Activated T-cell treated with anti-CD3 and anti-CD28 coated beads, Interleukin-2, amount 50 U/mL, for 48 hours (primary cell): ENCODE data around the gene ZNF469.

Experiments used
- DNase-seq, 2 experiments: peaks; one replicate each; pipeline ENCODE4 v3.0.0-alpha.2; 2020

Gene ZNF469

DNA sequence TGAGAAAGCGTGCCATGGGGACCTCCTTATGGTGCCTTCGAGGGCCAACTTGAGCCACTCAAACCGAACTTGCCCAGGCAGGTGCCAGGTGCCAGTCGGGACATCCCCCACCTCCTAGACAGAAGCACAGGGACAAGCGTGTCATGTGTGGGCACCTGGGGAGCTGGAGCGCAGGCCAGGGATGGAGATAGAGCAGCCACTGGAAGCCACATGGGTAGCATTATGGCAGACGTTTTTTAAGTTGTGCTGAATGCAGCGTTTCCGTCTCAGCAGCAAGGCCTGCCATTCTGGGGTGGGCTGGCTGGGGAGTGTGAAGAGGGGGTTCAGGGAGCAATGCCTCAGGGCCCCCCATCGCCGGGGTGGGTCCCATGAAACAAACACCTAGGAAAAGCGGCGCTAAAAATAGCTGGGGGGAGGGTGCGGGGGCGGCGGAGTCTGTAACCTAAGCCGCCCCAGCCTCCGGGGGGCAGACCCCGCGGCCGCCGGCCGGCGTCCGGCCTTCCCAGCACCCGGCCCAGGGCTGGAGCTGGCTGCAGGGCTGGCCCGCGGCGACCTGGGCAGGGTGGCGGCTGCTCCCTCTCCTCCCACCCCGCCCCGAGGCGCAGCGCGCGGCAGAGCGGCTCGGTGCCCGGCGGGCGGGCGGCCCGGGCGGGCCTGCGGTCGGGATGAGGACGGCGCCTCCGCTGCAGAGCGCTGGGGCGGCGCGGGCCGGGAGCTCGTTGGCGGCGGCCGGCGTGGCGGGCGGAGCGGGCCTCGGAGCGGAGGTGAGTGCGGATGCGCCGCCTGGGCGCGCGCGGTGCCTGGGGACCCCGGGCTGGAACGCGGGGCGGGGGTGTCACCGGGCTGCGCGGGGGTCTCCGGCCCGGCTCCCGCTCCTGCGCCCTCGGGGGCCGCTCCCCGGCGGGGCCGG is at the start of gene ZNF469:
Gene ZNF469 (plus strand): TSS at position 469 of the 910 bp plus-strand sequence. CDS start 44,512 bp downstream, outside the sequence.
- DNase-seq = no peak

DNA sequence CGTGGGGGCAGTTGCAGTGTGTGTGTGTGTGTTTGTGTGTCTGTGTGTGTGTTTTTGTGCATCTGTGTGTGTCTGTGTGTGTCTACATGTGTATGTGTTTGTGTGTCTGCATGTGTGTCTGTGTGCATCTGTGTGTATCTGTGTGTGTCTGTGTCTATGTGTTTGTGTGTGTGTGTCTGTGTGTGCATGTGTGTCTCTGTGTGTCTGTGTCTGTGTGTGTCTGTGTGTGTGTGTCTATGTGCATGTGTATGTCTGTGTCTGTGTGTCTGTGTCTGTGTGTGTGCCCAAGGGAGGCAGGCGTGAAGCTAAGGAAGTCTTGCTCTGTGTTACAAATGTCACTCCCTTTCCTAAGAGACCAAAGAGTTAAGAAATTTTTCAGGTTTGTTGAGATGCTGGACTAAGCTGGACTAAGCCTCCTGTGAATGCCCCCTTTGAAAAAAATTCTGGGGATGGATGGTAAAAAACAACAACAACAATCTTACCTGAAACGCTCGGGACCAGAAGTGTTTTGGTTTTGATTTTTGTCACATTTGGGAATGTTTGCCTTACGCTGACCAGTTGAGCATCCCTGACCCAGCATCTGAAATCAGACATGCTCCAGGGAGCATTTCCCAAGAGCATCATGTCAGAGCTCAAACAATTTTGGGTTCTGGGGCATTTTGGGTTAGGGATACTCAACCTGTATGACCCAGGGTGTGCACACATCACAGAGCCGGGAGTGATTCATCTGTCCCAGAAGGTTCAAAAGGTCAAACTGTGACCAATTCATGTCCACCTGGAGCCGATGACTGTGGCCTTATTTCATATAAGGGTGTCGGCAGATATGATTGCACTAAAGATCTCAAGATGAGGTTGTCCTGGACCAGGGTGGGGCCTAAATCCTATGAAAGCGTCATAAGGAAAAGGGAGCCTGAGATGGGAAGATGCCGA is 48.6 kb upstream of the ZNF469 start:
- DNase-seq = no peak

- DNase-seq = no peak
Measured at GRCh38 chr16:88334778-88335720, 47.7 kb upstream of the ZNF469 start.

DNA sequence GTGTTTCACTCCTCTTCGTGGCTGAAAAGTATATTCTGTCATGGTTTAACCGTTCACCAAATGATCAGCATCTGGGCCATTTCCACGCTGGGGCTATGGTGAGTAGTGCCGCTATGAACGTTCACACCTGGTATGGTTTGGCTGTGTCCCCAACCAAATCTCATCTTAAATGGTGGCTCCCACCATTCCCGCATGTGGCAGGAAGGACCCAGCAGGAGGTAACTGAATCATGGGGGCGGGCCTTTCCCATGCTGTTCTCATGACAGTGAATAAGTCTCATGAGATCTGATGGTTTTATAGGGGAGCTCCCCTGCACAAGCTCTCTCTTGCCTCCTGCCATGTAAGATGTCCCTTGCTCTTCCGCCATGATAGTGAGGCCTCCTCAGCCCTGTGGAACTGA is 45.7 kb upstream of the ZNF469 start:
- DNase-seq = no peak

- no peak for DNase-seq
Measured at GRCh38 chr16:88337538-88337937, 45.2 kb upstream of the ZNF469 start.

GRCh38 chr16:88338111-88338510 is 44.6 kb upstream of the ZNF469 start:
- DNase-seq = no peak

DNA sequence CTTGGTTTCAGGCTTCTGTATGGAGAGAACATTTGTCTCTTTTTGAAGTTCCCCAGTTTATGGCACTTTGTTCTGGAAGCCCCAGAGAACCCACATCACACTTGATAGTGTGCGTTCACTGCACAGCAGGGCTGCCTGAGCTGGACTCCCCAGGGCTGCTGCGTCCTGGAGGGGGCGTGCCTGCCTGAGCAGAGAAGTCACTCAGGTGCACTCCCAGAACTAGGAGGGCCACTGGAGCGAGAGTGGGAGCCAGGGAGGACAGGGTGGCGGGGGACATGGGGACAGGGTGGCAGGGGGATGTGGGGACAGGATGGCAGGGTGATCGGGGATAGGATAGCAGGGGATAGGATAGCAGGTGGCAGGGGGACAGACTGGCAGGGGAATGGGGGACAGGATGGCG is 43.9 kb upstream of the ZNF469 start:
- no peak for DNase-seq

GRCh38 chr16:88339930-88340754 is 42.6 kb upstream of the ZNF469 start:
- DNase-seq = no peak

DNA sequence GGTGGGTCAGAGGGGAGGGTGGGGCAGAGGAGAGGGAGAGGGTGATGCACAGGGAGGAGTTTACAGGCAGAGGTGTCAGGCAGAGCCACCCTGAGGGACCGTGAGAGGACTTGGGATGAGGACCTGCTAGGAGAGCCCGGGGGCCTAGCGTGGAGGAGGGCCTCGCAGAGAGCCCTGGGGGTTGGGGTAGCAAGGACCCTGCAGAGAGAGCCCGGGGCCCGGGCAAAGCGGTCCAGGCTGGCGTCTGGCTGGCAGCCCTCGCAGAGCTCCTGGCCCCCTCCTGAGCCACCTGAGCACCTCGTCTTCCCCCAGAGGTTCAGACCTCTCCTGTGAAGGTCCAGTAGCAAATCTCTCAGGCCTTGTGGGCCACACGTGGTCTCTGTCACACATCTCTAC is 42.0 kb upstream of the ZNF469 start:
- DNase-seq = no peak

DNA sequence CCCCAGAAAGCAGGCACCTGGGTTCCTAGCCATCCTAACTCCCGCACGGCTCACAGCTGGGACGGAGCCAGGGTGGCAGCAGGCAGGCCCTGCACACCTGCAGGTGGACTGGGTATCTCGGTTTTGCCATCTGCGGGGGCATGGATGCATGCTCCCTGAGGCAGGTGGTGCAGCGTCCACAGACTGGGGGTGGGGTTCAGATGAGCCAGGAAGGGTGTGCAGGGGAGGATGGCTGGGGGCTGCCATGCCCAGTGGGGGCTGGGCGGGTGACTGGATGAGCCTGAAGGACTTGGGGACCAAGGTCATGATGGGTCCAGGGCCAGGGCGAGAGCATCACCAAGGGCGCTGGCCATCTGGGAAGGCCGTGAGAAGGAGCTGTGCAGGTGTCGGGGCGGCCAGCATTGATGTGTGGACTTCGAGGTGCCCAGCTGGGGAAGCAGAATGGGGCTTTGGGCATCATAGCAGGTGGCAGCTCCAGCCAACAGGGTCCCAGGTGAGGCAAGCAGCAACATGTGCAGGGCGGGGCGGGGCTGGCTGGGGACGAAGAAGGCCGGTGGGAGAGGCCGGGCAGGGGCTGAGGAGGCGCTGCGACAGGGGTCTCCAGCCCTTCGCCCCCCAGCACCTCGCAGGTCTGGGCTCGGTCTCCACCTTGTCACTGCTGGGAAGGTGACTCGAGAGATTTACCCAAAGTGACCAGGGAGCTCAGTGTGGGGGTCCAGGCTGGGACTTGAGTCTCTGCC is 41.0 kb upstream of the ZNF469 start:
- DNase-seq = no peak

DNA sequence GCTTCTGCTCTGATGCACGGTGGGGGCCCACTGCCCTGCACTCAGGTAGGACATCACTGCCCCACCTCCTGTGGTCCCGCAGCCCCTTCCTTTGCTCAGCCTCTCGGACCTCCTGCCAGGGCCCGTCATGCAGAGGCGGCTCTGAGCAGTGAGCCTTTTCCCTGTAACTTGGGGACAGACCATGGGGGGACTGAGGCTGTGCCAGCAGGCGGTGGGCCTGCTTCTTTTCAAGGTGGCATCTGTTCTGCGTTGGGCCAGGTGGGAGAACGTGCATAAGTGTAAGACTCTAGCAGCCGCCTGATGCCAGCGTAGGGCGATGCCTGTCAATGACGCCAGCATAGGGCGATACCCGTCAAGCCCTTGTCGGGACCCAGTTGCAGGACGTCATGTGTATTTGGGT is 40.3 kb upstream of the ZNF469 start:
- DNase-seq = no peak

DNA sequence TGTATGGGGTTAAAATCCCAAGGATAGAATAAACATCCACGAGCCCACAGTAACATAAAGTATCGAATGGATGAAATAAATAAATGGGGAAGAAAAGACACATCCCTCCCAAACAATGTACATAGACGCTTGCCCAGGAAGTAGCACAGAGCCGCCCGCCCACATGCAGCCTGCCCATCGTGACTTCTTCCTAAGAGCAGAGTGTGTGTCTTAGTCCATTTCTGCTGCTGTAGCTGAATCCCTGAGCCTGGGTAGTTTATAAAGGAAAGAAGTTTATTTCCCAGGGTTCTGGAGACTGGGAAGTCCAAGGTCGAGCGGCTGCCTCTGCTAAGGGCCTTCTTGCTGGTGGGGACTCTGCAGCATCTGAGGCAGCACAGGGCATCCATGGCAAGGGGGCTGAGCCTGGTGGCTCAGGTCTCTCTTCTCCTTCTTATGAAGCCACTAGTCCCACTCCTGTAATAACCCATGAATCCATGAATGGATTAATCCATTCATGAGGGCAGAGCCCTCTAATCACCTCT is 39.4 kb upstream of the ZNF469 start:
- DNase-seq = no peak

DNA sequence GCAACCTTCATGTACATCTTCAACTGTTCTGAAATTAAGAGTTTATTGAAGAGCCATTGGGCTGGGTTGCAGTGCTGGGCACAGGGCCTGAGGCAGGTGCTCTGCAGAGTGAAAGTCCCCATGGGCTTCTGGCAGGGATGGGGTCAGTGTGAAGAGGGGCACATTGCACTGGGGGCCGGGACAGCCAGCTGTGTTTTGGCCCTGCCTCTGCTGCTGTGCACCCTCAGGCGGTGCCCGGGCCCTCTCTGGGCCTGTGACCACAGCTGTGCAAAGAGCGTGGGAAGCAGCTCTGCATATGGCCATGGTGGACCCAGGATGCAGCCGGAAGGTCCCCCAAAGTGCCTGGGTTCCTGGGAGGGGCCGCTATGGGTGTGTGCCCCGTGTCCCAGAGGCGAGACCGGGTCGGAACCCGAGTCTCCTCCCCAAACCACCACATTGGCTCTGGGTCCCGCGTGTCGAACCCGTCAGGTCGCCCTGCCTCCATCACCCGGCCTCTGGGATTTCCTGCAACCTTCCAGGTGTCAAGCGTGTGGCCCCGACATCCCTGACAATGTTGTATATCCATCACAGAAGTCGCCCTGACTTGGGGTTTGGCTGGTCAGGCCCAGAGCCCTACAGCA is 38.2 kb upstream of the ZNF469 start:
- DNase-seq = no peak

DNA sequence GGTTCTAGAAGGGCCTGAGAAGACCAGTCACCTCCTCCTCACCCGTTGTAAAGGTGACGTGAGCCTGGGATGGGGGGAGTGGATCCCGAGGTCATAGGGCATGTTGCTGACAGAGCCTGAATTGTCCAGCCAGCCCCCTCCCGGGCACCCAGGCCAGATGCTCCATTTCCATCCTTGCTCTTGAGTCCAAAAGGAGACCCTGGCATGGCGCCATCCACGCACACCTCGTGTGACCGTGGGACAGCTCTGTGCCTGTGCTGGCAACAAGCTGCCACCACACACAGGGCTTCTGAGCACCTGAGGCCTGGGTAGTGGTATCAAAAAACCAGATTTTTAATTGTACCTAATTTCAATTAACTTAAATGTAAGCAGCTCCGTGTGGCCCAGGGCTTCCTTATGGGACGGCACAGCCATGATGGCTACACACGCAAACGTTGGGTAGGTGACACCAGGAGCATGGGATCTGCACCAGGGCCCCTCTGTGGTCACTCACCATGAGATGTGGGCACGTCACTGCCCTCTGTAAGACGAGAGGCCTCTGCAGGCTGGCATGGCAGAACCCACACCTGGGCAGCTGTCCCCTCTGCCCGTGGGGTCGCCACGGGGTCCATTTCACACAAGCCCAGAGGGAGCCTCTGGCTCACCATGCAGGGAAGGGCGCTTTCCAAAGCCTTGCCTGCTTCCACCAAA is 37.6 kb upstream of the ZNF469 start:
- no peak for DNase-seq

DNA sequence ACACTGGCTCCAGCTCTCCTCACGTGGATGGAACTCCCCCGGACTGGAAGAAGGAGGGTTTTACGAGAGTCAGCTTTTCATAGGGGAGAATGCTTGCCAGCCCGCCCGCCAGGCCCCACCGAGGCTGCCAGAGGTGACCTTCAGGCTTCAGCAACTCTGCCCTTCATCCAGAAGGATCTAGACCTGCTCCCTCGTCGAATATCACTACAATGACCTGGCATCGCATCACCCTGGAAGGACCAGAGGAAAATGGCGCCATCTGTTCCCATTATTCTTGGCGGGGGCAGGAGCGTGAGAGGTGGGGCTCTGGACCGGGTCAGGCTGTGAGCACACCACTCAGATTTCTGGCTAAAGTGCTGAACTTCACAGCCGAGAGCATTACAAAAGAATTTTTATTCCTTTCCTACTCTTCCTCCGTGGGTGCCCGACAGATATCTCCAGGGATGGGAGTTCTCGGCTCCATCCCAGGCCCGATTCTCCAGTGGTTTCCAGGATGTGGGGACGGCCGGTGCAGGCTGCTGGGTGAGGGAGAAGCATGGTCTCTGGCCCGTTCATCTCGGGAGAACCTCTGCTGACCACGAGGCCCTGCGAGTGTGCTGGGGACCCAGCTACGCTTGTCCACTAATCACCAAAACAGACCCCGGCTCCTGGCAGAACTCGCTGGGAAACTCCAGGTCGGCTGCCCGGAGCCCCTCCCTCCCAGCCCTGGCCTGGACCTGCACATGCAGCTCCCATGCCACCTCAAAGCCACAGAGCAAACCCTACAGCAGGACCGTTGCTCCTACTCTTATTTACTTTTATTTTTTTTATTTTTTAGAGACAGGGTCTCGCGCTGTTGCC is 36.8 kb upstream of the ZNF469 start:
- no peak for DNase-seq

GRCh38 chr16:88346680-88347505 is 35.9 kb upstream of the ZNF469 start:
- DNase-seq = no peak

DNA sequence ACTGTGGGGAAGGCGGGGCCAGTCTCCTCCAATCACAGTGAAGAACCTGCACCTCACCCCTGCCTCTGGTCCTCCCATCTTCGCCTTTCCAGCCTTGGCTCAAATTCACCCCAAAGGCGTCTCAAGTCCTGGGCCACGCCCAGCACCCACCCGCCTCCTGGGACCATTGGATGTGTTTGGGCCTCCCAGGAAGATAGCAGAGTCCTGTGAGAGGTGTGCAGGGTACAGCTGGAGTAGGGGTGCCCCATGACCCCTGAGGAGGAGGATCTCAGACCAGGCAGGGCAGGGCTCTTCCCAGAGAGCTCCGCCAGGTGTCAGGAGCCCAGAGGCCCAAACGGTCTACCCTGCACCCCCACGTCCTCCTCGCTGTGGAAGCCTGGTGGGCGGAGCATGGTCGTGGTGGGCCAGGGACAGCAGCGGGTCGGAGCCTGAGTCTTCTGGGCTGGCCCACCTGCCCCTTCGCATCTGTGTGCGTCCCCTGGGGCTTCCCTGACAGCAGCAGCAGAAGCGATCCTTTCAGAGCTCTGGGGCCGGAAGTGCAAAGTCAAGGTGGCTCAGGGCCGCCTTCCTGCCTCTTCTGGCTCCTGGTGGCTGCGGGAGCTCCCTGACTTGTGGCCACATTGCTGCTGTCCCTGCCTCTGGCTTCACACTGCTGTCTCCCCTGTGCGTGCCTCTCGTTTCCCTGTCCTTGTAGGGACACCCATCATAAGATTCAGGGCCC is 34.9 kb upstream of the ZNF469 start:
- DNase-seq = peak in 1 of 2 experiments; percentile 31
